ENCODE data around the gene ALAS1.

DNA sequence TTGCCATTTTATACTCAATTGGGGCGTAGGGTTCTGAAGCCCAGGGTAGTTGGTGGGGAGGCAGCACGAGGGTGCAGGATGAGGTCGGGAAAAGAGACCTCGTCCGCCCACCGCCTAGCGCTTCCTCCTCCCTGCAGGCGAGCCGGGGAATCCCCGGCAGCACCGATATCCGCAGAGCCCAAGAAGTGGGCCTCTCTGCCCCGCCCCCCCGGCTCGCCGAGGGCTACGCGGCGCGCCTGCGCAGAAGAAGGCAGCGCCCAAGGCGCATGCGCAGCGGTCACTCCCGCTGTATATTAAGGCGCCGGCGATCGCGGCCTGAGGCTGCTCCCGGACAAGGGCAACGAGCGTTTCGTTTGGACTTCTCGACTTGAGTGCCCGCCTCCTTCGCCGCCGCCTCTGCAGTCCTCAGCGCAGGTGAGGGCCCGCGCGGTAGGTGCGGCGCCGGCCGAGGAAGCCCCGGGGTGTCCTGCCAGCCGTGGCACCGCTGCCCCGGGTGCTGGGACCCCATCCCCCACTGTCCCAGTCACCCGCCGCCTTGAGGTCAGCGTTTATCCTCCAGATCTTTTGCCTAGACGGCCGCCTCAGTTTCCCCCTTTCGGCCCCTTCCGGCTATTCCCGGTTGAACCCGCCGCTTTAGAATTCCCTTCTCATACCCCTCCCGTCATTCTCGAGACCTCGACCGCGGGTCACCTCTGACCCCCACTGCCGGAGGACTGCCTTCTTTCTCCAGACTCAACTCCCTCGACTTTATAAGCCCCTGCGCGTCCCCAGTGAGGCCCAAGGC, at the start of gene ALAS1:
- TF ChIP-seq ARNT (IDR thresholded peaks at IDR 0.05) (no peak), SP1 (IDR thresholded peaks at IDR 0.05) (no peak), BHLHE40 (IDR thresholded peaks at IDR 0.05; ENCODE audit: borderline replicate concordance) (no peak), FOXM1 (IDR thresholded peaks at IDR 0.05; ENCODE audit: borderline replicate concordance) (no peak), FOXA1 (IDR thresholded peaks at IDR 0.05) (no peak), ZNF384 (IDR thresholded peaks at IDR 0.05) (no peak), NFRKB (IDR thresholded peaks at IDR 0.05) (no peak), FOXK2 (IDR thresholded peaks at IDR 0.05) (no peak), LEF1 (IDR thresholded peaks at IDR 0.05; ENCODE audit: borderline replicate concordance) (no peak), ELF4 (IDR thresholded peaks at IDR 0.05) (no peak), SUZ12 (IDR thresholded peaks at IDR 0.05) (no peak), HDGF (IDR thresholded peaks at IDR 0.05; ENCODE audit: borderline replicate concordance) (no peak)
- TF ChIP-seq, protein P1, sequence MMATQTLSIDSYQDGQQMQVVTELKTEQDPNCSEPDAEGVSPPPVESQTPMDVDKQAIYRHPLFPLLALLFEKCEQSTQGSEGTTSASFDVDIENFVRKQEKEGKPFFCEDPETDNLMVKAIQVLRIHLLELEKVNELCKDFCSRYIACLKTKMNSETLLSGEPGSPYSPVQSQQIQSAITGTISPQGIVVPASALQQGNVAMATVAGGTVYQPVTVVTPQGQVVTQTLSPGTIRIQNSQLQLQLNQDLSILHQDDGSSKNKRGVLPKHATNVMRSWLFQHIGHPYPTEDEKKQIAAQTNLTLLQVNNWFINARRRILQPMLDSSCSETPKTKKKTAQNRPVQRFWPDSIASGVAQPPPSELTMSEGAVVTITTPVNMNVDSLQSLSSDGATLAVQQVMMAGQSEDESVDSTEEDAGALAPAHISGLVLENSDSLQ (IDR thresholded peaks at IDR 0.05) = no peak
